HPDE6-E6E7 (cell line): ENCODE results near the gene SHQ1.

Experiments
- DNase-seq: peaks from one replicate; pipeline ENCODE4 v3.0.0; 2011; ENCODE audit warnings: missing footprints; ENCODE audit errors: extremely low spot score

Gene SHQ1

DNA sequence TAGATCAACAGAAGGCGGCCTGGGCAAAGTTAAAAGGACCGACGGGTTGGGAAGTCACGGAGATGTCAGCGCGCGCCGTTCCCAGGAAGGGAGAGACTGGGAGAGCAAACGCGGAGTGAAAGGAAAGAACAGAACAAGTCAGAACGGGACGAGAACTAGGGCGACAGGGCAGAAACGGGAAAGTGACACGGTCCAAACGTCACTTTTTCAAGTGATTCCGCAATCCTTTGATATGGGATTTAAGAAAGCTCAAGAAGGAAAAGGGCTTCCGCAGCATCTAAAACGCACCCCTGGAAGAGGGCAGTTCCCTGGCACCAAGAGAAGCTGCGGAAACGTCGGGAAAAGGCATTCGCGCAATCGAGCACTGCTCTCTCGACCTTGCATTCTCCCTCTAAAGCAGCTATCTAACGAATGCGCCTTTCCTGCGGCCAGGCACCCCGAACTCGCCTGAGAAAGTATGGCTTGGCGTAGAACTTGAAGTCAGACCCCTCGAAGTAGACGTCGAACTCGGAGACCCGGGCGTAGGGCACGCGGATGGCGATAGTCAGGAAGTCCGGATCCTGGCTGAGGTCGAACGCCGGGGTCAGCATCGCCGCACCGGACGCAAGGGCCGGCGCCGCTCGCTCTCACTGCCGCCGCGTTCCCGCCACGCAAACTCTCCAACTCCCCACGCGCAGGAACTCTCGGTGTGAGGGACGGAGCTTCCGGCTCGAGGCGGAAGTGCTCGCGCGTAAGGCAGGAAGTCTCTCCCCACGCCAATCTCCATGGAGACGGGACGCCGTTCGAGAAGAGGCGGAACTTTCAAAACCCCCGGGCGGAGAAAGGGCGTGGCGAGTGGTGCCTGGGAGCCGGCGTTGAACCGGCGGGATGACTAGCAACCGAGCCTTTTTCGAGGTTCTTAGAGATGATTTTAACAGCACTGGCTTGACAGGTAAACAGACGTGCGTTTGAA is at the start of gene SHQ1:
Gene SHQ1 (minus strand): TSS at position 695 of the 952 bp plus-strand sequence. CDS start 105 bp downstream, at position 590.
- DNase-seq = peak; percentile 53

DNA sequence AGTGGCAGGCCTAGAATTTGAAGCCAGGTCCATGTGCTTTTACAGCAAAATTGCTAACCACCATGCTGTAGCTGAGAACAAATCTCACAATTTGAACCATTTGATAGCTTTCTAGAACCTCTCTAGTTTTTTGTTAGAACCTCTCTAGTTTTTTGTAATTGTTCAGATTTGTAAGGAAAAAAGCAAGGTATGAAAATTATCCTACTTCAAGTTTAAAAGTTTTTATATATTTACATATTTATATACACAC is 49.4 kb upstream of the SHQ1 start:
- DNase-seq = no peak

DNA sequence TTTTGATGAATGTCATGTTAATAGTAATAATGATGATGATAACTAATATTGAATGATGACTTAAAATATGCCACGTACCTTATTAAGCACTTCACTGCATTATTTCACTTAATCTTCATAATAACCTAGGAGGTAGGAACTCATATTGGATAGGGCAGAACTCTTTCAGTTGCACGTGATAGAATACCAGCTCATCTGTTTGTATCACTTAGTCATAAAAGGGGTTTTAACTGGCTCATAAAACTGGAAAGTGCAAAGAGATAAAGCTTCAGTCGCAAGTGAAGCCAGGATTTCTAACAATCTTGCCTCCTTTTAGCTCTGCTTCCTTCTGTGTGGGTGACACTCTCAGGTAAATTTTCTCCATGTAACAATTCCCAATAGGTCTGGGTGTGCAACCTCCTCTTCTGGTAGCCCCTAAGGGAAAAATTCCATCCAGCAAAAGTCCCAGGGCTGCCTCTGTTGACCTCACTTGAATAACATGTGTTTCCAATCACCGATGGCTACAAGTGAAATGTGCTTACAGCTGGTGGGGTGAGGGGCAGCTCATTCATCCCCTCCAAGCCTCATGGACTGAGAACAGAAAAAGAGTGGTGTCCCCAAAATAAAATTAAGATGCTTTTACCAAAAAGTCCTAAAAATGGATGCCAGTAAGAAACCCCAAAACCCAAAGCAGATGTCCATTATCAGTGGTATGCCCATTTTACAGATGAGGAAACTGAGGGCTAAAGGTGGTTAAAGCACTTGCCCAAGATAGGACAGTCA is 48.9 kb upstream of the SHQ1 start:
- DNase-seq = no peak

DNA sequence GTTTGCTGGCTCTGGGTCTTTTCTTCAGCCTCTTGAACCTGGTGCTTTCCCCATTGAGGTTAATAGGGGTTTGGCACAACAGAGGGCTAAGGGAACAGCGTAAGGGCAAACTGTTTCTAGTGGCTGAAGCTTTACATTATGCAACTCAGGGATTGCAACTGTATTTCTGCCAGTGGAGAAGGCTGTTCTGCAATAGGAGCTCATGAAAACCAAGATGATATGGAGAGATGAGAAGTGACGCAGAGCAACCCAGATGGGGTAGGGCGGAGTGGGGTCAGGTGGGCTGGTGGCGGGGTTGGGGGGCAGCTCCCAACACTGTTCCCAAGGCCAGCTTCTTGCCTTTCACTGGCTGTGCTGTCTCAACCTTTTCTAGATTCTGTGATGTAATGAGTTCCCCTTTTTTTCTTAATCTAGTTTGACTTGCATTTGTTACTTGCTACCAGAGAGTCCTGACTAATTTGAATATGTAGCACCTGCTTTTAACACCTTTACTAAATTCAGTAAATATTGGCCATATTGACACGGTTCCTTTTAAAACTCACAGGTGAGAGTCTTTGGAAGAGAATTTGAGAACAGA is 46.8 kb upstream of the SHQ1 start:
- DNase-seq = no peak

DNA sequence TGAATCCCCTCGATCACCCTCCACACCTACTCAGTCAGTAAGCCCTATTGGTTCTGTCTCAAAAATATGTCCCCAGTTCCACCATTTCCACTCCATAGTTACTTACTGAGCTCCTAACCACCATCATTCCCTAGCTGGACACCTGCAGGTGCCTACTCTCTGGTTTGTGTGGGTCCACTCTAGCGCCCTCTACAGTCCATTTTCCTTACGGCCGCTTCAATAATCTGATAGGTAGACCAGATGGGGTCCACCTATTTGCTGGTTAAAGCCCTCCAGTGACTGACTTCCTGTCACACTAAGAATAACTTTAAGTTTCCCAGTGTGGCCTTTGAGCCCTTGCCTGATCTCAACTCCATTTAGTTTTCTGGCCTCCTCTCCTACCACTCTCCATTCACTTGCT is 44.6 kb upstream of the SHQ1 start:
- no peak for DNase-seq

DNA sequence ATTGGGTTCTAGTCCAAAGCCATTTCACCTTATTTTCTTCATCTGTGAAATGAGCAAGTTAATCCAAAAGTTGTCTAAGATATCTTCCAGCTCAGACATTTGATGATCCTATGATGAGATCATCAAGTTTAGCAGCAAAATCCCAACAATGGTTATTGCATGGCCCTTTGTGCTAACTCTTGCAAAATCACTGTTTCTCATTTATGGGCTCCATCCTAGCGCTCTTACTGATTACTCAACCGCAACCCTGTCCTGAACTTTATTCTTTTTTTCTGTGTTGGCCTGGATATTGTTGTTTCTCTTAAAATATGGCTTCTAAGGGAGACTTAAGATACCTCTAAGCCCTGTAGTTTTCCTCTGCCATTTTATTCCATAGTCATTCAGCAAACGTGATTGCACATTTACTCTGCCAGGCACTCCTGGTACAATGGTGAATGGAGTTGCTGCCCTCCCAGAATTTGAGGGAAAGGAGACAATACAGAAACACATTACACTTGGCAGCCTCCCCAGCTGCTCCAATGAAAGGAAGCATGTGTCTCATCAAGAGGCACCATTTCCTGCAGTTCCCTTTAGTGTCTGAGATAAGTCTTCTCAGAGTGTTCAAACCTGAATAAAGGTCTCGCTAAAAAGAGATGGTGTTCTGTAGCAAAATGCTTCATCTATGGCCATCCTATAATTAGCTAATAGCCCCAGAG is 44.0 kb upstream of the SHQ1 start:
- no peak for DNase-seq

DNA sequence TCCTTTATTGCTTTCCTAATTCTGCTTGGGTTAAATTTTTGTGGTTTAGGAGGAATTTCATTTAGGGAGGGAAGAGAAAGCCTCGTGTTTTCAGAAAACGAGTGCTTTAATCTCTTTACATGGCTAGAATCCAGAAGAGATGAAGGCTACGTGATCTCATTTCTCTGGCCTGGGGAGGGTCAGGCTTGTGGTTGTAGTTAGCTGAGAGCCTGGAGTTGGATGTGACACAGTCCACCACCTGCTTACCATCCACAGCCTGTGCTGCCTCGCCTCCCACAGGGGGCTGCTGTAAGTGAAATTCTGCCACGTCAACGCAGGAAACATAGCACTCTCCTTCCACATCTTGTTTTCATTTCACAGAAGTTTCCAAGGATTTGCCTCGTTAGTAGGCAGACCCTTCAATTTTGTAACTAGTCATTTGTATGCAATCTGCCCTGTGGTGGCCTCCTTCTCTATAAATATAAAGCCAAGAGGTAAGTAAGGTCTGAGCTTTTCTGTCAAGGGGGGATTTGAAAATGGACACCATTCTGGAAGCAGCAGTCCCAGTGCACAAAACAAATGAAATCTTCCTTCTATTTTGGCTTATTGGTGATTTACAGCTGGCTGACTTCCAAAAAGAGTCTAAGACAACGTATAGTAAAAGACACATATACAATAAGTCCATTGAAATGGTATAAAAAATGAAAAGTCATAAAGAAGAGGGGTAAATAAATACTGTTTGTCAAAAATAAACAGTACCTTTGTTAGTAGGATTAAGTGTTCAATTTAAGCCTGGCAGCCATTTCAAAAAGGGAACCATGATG is 43.0 kb upstream of the SHQ1 start:
- no peak for DNase-seq

DNA sequence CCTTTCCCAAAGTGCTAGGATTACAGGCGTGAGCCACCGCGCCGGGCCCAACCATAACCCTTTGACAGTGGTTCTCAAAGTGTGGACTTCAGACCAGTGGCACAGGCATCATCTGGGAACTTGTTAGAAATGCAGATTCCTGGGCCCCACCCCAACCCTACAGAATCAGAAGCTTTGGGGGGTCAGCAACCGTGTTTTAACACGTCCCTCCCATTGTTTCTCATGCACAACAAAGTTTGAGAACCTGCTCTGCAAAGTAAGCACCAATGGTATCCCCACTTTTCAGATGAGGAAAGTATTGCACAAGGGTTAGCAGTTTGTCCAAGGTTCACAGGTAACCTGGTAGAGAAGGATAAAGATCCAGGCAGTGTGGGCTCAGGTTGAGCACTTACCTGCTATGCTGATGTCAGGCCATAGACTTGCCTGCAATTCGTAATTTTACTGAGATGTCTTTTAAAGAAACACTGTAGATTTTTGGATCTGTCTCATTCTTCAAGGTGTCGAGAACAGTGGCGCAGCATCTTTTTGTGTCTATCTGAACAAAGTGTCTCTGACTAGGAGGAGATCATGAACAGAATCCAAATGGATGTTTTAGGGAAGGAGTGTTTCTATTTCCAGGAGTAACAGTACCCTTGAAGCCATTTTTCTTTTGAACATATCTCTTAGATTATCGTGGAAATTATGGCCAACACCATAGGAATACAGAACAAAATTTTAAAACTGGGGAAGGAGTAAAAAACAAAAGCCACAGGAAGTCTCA is 42.1 kb upstream of the SHQ1 start:
- DNase-seq = no peak

DNA sequence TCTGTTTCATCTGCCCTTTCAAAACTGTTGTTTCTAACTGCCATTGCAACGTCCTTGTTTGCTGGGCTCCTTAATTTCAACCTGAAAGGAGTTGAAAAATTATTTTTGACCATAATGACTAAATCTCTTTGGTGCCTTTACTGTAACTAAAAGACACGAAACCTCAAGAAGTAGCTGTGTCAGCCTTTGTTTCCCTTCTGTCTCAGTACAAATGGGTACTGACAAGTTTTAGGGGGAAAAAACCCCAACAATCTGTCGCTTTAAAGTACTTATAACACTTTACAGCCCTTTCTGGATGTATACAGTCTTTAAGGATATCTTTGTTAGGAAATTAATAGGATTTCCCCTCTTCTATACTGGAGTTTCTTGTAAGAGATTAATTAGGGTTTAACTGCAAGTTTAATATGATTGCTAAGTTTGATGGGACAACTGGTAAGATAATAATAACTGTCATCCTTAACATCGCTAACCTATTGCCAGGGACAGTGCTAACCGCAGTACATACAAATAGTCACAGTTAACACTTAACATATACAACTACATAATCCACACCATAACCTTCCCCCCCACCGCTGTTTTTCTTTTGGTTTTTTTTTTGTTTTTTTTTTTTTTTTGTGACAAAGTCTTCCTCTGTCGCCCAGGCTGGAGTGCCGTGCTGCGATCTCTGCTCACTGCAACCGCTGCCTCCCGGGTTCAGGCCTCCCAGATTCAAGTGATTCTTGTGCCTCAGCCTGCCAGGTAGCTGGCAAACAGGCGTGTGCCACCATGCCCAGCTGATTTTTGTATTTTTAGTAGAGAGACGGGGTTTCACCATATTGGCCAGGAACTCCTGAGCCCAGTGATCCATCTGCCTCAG is 41.3 kb upstream of the SHQ1 start:
- no peak for DNase-seq

DNA sequence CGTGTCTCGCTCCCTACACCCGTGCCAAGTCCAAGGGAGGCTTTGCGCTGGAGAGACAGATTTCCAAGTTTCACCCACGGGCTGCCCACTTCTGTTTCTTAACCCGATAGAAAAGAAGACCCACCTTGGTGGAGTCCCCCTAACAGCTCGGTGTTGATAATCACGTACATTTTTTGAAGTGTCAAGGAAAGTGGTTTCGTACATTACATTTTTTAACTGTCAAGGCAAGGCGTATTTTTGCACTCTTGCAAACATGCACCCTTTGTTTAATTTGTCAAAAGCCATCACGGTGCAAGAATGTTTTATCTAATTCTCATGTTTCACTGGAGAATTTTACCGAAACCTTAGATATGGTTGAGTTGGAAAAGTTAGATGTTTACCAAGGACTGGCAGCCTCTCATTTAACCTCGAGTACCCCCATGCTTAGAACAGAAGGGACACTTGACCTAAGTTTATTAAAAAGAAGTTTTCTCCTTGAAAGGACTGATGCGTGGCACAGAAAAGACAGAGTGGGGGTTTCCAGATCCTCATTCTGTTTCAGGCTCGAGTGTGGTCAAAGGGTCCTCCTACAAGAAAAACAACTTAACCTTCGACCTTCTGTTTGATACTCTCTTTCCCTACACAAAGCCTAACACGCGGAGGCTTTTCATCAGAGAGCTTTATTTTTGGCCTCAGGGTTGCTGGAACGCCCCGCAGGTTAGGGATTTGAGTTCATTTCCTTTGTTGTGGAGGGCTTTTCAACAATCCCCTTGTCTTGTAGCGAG is 40.5 kb upstream of the SHQ1 start:
- no peak for DNase-seq

DNA sequence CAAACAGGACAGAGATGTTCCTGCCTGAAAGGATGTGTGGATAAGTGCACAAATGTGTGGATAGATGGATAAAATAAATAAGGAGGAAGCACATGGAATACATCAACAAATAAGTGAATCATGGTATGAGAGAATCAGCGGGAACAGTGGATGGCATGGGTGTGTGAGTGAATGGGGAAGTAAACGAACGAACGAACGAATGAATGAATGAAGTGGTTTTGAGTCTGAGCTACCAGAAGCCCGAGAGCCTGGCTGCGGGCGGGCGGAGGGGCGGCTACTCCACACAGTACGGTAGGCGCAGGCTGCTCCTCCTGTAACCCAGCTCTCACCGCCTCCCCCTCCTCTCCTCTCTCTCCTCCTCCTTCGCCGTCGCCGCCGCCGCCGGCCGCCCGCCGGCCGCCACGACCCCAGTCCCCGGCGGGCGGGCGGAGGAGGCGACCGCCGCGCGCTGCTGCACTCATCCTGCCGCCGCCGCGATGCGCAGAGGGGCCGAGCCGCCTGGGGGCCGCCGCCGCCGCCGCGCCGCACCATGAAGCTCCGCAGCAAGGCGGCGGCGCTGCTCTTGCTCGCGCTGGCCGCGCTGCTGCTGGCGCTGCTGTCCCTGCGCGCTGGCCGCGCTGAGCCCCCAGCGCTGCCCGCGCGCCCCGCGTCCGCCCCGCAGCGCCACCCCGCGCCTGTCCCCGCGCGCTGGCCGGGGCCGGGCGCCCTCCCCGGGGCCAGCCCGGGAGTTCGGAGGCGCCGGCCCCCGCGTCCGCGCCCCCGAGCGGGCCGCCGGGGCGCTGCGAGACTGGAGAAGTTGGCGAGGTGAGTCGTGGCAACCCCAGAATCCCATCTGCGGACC is 39.7 kb upstream of the SHQ1 start, which contains the start of gene GXYLT2:
Gene GXYLT2 (plus strand): TSS at position 342 of the 841 bp plus-strand sequence. CDS start 188 bp downstream, at position 530.
- DNase-seq = no peak

DNA sequence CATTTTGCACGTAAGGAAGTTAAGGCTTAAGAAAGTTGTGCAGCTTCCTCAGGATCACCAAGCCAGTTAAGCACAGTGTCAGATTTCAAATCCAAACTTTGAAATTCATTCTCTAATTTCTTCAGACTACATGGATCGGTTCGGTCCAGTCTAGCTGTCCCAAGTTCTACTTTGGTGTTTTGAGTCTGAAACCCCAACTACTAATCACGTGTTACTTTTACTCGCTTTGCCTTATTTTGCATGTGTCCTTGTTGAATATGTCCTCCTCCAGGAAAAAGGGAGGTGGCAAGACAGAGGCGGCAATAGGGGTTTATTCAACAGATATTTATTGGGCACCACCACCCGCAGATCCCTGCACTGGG is 39.1 kb upstream of the SHQ1 start:
- DNase-seq = no peak

DNA sequence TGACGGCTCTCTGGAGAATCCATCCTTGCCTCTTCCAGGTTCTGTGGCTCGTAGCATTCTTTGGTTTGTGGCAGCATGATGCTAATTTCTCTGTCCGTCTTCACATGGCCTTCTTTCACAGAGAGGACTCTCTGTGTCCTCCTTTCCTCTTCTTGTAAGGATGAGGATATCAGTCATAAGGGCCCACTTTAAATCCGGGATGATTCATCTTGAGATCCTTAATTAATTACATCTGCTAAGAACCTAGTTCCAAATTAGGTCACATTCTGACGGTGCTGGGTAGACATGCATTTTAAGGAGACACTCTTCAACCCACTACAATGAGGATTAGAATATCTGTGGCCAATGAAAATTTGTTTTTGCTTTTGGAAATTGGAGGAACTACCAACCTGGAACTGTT is 23.9 kb upstream of the SHQ1 start:
- no peak for DNase-seq

DNA sequence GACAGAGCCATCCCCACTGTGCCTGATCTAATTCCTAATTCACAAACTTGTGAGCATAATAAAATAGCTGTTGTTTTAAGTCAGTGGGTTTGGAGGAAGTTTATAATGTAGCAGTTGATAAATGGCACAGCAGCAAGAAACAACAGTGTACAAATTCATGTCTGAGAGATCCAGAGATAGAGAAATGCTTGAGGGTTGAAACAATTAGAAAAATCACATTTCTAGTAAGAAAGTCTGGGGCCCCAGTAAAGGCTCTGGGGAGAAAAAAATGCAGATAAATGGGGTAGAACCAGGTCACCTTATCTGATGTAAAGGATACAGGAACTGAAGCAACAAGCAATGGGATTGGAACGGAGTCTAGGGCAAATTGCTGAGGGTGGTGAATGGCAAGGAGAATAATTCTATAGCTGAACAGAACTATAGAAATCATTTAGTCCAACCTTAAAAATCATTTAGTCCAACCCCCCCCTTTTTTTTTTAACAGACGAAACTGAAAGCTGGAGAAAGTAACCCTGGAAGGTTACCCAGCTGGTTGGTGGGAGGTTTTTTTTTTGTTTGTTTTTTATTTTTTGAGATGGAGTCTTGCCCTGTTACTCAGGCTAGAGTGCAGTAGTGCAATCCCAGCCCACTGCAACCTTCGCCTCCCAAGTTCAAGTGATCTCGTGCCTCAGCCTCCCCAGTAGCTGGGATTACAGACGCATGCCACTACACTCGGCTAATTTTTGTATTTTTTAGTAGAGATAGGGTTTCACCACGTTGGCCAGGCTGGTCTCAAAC is 14.3 kb upstream of the SHQ1 start:
- no peak for DNase-seq

DNA sequence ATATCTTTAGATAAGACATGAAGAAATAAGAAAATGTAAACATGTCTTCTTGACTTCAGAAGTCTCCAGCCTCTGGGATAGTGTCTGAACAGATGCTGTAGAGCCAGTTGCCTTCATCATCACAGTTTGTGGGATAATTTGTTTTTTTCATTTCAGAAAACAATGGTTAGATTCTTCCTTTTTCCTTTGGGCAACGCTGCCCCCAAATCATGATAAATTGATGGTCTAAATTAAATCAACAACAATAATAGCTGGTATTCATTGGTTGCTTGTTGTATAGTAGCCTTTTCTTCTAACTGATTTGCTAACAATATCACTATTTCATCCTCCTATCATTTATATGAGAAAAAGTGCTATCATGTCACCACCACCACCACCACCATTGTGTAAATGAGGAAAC is 12.6 kb upstream of the SHQ1 start:
- no peak for DNase-seq

DNA sequence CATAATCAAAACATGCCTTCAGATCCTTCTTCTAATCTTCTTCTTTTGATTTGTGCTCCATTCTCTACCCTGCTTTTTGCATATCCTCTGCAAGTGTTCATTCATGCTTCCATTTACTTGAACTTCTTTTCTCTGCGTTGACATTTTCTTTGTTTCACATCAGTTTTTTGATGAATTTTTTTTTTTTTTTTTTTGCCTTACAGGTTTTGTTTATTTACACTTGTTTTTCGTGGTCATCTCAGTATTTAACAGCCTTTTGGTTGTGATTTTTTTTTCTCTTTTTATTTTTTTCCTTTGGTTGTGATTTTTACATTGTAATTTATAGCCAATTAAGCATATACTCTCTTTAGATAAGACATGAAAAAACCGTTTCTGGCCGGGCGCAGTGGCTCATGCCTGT is 11.8 kb upstream of the SHQ1 start:
- DNase-seq = no peak

DNA sequence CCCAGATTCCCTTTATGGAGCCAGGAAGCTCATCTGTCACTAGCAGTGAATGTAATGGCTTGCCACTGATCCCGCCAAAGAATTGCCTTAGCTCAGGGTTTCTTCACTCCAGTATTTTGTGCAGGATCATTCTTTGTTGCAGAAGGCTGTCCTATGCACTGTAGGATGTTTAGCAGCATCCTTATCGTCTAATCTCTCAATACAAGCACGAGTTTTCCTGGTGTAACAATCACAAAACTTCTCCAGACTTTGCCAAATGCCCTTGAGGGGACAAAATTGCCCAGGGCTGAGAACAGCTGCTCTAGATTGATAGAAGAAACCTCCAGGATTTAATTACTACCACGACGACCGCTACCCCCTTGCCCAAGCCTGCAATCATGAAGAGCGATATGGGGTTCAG is 6.8 kb upstream of the SHQ1 start:
- DNase-seq = no peak
